GM19043 (cell line): ENCODE measurements around the gene COG8.
A peak's percentile ranks its signal among the peaks of the same experiment; 100 is the strongest.
"Not testable (repeated sequence)": the region's sequence is repeated elsewhere in the genome, so short reads cannot be mapped to it uniquely, and the experiment has no call there.

Experiments used
- ATAC-seq: cut with Tn5 transposase; IDR thresholded peaks from one replicate; pipeline ENCODE4 v1.9.1; 2021; ENCODE audit warnings: low read depth; ENCODE audit not compliant: unreplicated experiment

The COG8 gene, protein sequence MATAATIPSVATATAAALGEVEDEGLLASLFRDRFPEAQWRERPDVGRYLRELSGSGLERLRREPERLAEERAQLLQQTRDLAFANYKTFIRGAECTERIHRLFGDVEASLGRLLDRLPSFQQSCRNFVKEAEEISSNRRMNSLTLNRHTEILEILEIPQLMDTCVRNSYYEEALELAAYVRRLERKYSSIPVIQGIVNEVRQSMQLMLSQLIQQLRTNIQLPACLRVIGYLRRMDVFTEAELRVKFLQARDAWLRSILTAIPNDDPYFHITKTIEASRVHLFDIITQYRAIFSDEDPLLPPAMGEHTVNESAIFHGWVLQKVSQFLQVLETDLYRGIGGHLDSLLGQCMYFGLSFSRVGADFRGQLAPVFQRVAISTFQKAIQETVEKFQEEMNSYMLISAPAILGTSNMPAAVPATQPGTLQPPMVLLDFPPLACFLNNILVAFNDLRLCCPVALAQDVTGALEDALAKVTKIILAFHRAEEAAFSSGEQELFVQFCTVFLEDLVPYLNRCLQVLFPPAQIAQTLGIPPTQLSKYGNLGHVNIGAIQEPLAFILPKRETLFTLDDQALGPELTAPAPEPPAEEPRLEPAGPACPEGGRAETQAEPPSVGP

DNA sequence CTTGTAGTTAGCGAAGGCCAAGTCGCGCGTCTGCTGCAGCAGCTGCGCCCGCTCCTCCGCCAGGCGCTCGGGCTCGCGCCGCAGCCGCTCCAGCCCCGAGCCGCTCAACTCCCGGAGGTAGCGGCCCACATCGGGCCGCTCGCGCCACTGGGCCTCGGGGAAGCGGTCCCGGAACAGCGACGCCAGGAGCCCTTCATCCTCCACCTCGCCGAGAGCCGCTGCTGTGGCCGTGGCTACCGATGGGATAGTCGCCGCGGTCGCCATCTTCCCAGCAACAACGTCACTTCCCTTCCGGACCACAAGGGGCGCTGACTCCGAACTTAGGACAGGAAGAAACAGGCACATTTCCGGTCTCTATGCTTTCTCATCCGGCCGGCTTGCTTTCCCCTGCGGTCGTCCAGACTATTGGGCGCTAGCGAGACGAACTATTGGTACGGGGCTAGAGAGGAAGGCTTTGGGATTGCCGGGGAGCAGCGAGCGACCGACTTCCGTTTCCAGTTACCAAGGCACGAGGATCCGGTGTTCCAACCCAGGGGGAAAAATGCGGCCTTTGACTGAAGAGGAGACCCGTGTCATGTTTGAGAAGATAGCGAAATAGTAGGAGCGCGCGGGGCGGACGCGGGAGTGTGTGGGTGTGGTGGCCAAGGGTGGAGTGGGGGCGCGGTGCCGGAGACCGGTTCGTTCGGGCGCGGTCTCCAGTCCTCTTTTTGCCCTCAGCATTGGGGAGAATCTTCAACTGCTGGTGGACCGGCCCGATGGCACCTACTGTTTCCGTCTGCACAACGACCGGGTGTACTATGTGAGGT, at the start of gene COG8, which contains the start of gene NIP7:
TSS of gene COG8 (minus strand) at position 276 of the 806 bp plus-strand sequence. CDS start at position 264, 12 bp downstream.
TSS of gene NIP7 (plus strand) at position 484 of the 806 bp plus-strand sequence. CDS start at position 542, 58 bp downstream.
- ATAC-seq: peak; percentile 88

DNA sequence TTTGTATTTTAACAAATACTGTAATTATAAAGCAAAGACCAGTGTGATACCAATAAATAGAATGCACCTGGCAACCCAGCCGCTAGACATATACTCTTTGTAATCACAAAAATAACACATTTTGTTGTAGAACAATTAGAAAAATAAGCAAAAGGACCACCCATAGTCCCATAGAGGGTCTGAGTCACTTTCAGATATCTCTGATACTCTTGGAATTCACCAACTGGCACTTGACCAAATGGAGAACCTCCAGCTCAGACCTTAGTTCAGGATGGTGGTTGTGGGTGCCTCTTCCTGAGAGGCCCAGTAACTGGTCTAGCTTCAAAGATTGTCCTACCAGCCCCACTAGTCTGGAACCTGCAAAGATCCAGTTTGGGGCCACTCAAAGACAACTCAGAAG, 47.2 kb upstream of the COG8 start:
- no peak for ATAC-seq

DNA sequence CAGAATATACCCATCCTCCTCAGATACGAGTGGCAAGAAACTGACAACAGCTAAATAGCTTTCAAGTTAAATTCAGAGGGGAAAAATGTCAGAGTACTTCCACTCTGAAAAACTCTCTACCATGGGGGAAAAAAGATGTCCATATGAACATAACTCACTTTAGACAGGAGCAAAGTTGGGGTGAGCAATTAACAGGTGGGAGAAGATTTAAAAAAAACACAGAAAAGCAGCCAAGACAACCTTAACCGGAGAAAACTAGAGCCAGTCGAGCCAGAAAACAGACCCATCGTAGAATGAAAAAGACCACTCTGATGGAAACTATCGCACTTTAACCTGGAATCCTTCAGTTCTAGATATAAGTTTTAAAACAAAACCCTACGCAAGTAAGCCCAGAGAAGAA, 45.6 kb upstream of the COG8 start:
- no peak for ATAC-seq

DNA sequence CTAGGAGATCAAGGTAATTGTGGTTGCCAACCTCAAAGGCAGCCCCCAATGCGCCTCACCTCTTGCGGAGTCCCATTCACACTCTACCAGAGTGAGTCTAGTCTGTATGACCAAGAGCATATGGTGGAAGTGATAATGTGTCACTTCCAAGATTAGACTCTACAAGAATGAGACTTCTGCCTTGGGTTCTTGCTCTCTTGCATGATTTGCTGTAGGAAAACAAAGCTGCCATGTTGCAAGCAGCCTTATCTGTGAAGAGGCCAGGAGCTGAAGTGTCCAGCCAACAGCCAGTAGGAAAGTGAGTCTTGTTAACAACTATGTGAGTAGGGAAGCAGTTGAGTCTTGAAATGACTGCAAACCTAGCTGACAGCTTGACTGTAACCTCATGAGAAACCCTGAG, 43.1 kb upstream of the COG8 start:
- ATAC-seq: no peak

GRCh38 chr16:69381231-69381630, 41.9 kb upstream of the COG8 start:
- no peak for ATAC-seq

DNA sequence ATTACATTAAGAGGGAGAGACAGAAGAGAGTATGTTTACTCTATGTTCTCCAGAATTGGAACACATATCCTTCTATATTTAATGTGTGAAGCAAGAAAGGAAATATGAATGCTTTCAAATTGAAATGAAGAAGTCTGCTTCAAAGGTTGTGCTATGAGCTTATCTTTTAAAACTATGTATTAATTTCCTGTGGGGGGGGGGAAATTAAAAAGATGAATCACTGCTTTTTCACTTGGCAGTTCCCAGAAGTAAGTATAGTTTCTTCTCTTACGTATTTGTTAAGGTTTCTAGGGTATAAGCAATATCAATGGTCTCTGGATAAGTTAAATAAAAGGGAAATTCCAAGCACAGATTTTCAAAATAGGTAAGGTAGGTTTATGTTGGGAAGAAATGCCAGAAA, 39.4 kb upstream of the COG8 start:
- ATAC-seq: no peak

DNA sequence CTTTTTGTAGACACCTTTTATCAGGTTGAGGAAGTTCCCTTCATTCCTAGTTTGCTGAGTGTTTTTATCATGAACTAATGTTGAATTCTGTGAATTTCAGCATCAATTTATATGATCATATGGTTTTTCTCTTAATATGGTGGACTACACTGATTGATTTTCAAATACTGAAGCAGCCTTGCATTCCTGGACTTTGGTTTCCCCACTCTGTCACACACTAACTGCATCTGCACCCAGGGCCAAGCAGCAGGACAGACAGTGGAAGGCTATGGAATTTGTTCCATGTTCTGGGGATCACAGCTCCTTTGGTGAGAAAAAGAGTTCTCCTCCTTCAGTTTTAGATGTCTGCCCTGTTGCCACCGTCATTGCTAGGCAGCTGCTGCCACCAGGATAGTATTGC, 38.7 kb upstream of the COG8 start:
- ATAC-seq: no peak

DNA sequence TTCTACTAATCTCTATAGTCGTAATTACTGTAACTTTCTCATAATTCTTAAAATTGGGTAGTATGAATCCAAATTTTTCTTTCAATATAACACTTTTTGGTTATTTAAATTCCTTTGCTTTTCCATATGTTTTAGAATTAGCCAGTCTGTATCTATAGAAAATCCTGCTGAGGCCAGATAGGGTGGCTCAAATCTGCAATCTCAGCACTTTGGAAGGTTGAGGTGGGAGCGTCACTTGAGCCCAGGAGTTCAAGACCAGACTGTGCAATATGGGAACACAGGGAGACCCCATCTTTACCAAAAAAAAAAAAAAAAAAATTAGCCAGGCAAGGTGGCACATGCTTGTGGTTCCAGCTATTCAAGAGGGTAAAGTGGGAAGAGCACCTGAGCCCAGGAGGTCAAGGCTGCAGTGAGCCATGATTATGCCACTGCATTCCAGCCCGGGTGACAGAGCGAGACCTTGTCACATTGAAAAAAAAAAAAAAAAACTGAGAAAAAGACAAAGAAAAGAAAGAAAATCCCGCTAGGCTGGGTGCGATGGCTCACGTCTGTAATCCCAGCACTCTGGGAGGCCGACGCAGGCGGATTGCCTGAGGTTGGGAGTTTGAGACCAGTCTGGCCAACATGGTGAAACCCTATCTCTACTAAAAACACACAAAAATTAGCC, 37.2 kb upstream of the COG8 start:
- no peak for ATAC-seq

DNA sequence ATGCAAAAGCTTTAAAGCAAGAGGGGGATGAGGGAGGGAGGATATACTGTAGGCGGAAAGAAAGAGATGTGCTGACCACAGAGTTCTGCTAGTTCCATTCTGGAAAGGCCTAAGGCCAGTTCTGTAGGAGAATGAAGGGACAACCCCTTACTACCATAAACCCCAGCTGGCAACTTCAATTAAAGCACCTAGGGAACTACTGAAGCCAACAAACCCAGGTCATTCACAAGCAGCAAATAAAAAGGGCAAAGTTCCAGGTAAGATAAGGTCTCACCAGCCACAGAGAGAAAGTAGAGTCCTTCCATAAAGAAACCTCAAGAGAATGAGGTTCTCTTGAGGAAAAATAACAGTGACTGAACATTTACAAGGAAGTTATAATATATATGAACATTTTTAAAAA, 33.7 kb upstream of the COG8 start:
- no peak for ATAC-seq

DNA sequence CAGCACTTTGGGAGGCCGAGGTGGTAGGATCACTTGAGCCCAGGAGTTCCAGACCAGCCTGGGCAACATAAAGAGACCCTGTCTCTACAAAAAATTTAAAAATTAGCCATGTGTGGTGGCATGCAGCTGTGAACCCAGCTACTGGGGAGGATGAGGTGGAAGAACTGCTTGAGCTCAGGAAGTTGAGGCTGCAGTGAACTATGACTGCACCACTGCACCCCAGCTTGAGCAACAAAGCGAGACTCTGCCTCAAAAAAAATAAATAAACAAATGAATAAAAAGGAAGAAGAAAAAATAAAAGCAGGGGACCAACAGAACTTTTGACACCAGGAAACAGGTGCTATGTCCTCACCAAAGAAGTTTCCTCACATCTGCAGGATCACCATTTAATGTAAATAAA, 32.2 kb upstream of the COG8 start:
- no peak for ATAC-seq

- no peak for ATAC-seq
Measured at GRCh38 chr16:69368866-69369265, 29.5 kb upstream of the COG8 start.

GRCh38 chr16:69367980-69368379, 28.6 kb upstream of the COG8 start:
- ATAC-seq: no peak

DNA sequence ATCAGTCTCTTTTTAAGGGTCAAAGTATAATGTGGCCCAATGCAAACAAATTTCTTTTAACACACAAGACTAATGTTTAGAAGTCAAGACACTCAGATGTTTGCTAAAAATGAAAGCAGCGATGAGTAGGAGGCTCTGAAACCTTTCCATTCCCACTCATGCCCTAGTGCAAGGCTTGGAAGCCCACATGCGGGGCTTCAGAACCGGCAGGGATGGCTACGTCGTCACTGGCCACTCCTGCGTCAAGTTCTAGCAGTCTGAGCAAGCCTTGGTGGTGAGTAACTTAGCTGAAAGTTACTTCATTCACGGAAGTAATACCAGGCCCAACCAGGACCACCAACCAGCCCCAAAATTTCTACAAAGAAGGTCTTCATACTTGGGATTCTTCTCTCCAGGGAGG, 27.1 kb upstream of the COG8 start:
- ATAC-seq: no peak

DNA sequence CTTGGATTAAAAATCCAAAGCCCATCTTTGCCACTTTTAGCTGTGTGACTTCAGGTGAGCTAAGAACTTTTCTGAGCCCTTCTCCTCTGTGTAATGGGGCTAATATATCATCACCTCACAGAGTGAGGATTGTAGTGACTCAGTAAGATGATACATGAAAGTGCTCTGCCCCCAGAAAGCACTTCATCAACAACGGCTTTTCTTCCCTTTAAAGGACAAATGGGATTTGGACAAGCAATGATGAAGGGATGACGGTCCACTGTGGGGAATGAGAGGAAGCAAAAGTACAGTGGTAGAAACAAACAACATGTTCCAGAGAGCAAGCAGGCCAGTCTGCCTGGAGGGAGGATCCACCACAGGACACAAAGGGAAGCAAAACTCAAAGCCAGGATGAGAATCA, 26.5 kb upstream of the COG8 start:
- no peak for ATAC-seq

DNA sequence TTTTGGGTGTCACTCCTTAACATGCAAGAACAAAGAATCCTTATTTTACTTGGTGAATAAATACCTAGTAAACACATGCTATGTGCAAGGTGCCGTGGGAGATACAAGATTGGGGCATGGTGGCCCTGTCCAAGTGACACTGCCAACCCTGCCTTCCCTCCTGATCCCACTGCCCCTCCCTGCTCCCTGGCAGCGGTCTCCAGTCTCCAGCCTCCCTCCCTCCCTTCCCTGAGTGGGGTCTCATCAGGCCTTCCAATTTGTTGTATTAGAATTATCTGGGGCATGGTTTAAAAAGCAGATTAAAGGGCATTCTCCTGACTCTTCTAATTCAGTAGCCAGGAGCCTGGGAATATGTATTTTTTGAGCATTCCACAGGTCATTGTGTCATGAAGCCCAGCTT, 24.7 kb upstream of the COG8 start:
- no peak for ATAC-seq

DNA sequence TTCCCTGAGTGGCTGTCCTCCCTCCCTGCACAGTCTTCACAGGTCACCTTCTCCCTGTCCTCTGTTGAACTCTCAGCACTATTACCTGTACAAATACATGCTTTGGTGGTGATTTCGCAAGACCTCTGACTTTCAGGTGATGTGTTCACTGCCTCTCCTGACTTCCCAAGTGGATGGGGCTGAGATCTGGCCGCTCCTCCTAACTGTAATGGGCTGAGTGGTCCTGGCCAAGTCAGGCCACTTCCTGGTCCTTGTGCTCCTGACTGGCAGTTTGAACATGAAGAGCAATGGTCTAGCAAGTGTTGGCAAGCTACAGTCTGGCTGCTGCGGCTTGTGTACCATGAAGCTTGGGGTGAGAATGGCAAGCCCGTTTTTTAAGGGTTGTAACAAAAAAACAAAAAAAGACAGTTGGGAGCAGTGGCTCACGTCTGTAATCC, 23.9 kb upstream of the COG8 start:
- no peak for ATAC-seq

GRCh38 chr16:69360070-69360469, 20.7 kb upstream of the COG8 start:
- not testable (repeated sequence) for ATAC-seq

DNA sequence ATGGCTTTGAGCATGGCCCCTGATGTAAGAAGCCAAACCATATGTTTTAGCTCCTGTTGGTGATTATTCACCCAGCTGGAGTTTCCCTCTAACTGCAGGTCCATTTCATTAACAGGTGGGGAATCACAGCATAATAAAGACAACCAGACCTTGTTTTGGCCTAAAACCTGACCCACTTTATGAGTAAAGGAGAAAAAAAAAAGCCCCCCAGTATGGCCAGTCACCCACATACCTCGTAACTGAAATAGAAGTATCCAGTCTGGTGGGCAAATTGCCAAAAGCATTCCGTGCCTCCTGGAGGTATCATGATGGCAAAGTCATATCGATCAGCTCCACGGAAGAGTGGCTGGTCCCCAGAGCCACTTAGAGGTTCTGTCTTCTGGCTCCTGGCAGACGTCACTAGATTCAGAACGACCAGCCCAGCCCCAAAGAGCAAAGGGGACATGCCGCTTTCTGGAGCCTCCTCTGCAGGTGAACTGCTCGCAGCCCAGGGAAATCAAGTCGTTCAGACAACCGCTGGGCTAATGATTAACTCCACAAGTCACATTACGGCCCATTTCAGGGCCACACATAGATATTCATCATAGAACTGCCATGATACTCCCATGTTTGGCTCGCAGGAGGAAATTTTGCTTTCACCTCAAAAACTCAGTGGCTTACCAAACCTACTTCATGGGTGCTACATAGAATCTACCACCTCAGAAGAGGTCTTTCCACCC, 12.1 kb upstream of the COG8 start, which contains the start of gene TMED6:
TSS of gene TMED6 (minus strand) at position 478 of the 719 bp plus-strand sequence. CDS start at position 445, 33 bp downstream.
- no peak for ATAC-seq

GRCh38 chr16:69350536-69351133, 11.3 kb upstream of the COG8 start:
- ATAC-seq: no peak

GRCh38 chr16:69349536-69349935, 10.2 kb upstream of the COG8 start:
- no peak for ATAC-seq
